A549 (cell line): ENCODE data around the gene FAM120A.

Source experiments
- BCL3 ChIP-seq: fragments of >200 bp; sonication (Bioruptor Twin); formaldehyde crosslinking; IDR thresholded peaks from 3 replicates; pipeline ENCODE4 v1.6.1; 2016
- CEBPB ChIP-seq, 2 experiments: fragments of >200 bp in 1 of 2; sonication (Bioruptor Twin) in 1 of 2; formaldehyde crosslinking in 1 of 2; IDR thresholded peaks; 2 replicates each; pipeline ENCODE4 v1.6.1; 2012 to 2016
- CTCF ChIP-seq: fragments of >200 bp; sonication (Bioruptor Twin); formaldehyde crosslinking; IDR thresholded peaks from 3 replicates; pipeline ENCODE4 v1.5.1; 2016
- EP300 ChIP-seq, 2 experiments: fragments of >200 bp; sonication (Bioruptor Twin); formaldehyde crosslinking; IDR thresholded peaks; 2 replicates in 1 of 2; 3 replicates in 1 of 2; pipeline ENCODE4 v1.6.1; 2016 to 2017
- JUNB ChIP-seq: fragments of >200 bp; sonication (Bioruptor Twin); formaldehyde crosslinking; IDR thresholded peaks from 2 replicates; pipeline ENCODE4 v1.6.1; 2016
- PBX3 ChIP-seq: IDR thresholded peaks from 2 replicates; pipeline ENCODE4 v1.6.1; 2012
- POLR2A ChIP-seq: IDR thresholded peaks from 2 replicates; pipeline ENCODE4 v1.6.1; 2012; ENCODE audit warnings: mild to moderate bottlenecking, low read length
- RAD21 ChIP-seq, 2 experiments: fragments of >200 bp in 1 of 2; sonication (Bioruptor Twin) in 1 of 2; formaldehyde crosslinking in 1 of 2; IDR thresholded peaks in 1 of 2; conservative IDR thresholded peaks in 1 of 2; 2 replicates in 1 of 2; 3 replicates in 1 of 2; pipeline ENCODE4 v1.6.1; 2012 to 2018; ENCODE audit warnings: inconsistent platforms in 1 of 2
- RCOR1 ChIP-seq: fragments of 150-350 bp; IDR thresholded peaks from 2 replicates; pipeline ENCODE4 v1.6.1; 2014; ENCODE audit warnings: antibody characterized with exemption, low read length, low read depth
- USF2 ChIP-seq: fragments of 450-650 bp; IDR thresholded peaks from 2 replicates; pipeline ENCODE4 v1.6.1; 2014; ENCODE audit warnings: antibody characterized with exemption
- TF ChIP-seq, protein P1 (sequence below): fragments of 150-350 bp; IDR thresholded peaks from 2 replicates; pipeline ENCODE4 v1.6.1; 2014; ENCODE audit warnings: low read depth, mild to moderate bottlenecking, low read length

- TF ChIP-seq CTCF, result no peak
- no peak for TF ChIP-seq RAD21 (conservative IDR thresholded peaks at IDR 0.05 in 1 of 2, IDR thresholded peaks at IDR 0.05 in 1 of 2)
- no peak for TF ChIP-seq RCOR1
- no peak for TF ChIP-seq BCL3
- no peak for TF ChIP-seq PBX3
- TF ChIP-seq CEBPB (IDR thresholded peaks at IDR 0.05), result no peak
- TF ChIP-seq POLR2A, result no peak
- TF ChIP-seq, protein P1, sequence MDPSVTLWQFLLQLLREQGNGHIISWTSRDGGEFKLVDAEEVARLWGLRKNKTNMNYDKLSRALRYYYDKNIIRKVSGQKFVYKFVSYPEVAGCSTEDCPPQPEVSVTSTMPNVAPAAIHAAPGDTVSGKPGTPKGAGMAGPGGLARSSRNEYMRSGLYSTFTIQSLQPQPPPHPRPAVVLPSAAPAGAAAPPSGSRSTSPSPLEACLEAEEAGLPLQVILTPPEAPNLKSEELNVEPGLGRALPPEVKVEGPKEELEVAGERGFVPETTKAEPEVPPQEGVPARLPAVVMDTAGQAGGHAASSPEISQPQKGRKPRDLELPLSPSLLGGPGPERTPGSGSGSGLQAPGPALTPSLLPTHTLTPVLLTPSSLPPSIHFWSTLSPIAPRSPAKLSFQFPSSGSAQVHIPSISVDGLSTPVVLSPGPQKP, result no peak
- TF ChIP-seq EP300 (IDR thresholded peaks at IDR 0.05), result no peak
- no peak for TF ChIP-seq USF2
- TF ChIP-seq JUNB, result no peak
Observed at GRCh38 chr9:93419023-93419422, 32.5 kb upstream of the FAM120A start.
